Measurements from ENCODE around the gene DLX4.

The DLX4 gene

GRCh38 chr17:50014471-50015088 is 45.6 kb downstream of the DLX4 start:
- no peak for DNase-seq (ENCODE audit: low spot score)

GRCh38 chr17:50015146-50015545 is 46.2 kb downstream of the DLX4 start:
- no peak for DNase-seq (ENCODE audit: low spot score)

GRCh38 chr17:50018909-50019308 is 49.9 kb downstream of the DLX4 start:
- DNase-seq (ENCODE audit: low spot score): no peak

GRCh38 chr17:50020841-50021599 is 52.0 kb downstream of the DLX4 start:
- DNase-seq (ENCODE audit: low spot score): no peak

- DNase-seq (ENCODE audit: low spot score): no peak
Observed at GRCh38 chr17:50021681-50022370, 52.8 kb downstream of the DLX4 start.

- DNase-seq (ENCODE audit: low spot score): no peak
Observed at GRCh38 chr17:50022463-50023130, 53.6 kb downstream of the DLX4 start.

- no peak for DNase-seq (ENCODE audit: low spot score)
Observed at GRCh38 chr17:50023520-50023919, 54.5 kb downstream of the DLX4 start.

Data from NAMALWA (cell line).